Measurements from ENCODE around the gene TRAF6.
"Not testable (repeated sequence)": the region's sequence is repeated elsewhere in the genome, so short reads cannot be mapped to it uniquely, and the experiment has no call there.

The TRAF6 gene

GRCh38 chr11:36532941-36533601 is 23.0 kb upstream of the TRAF6 start:
- no peak overlapping the region for H3K4me3 ChIP-seq (ENCODE audit: low read length)
- DNase-seq (ENCODE audit: low read depth), result no peak
- no peak for TF ChIP-seq CTCF (conservative IDR thresholded peaks at IDR 0.05; ENCODE audit: low read depth, low read length)

GRCh38 chr11:36530840-36531239 is 20.8 kb upstream of the TRAF6 start:
- TF ChIP-seq CTCF (conservative IDR thresholded peaks at IDR 0.05; ENCODE audit: low read depth, low read length), result no peak

GRCh38 chr11:36513965-36514364 is 3.9 kb upstream of the TRAF6 start:
- DNase-seq (ENCODE audit: low read depth), result no peak
- H3K4me3 ChIP-seq (ENCODE audit: low read length), result no peak overlapping the region
- TF ChIP-seq CTCF (conservative IDR thresholded peaks at IDR 0.05; ENCODE audit: low read depth, low read length), result no peak

More at GRCh38 chr11:36530840-36531239, 20.8 kb upstream of the TRAF6 start:
- no peak for DNase-seq (ENCODE audit: low read depth)
- no peak overlapping the region for H3K4me3 ChIP-seq (ENCODE audit: low read length)

- DNase-seq (ENCODE audit: low read depth), result no peak
- TF ChIP-seq CTCF (conservative IDR thresholded peaks at IDR 0.05; ENCODE audit: low read depth, low read length), result no peak
- H3K4me3 ChIP-seq (ENCODE audit: low read length), result no peak overlapping the region
Measured at GRCh38 chr11:36512016-36512415, 1.9 kb upstream of the TRAF6 start.

- peak overlapping the region; percentile 95 for H3K4me3 ChIP-seq (ENCODE audit: low read length)
- not testable (repeated sequence) for DNase-seq (ENCODE audit: low read depth)
Measured at GRCh38 chr11:36511062-36511461, 990 bp upstream of the TRAF6 start.

GRCh38 chr11:36510594-36510942 is 496 bp upstream of the TRAF6 start:
- DNase-seq (ENCODE audit: low read depth), result no peak
- no peak for TF ChIP-seq CTCF (conservative IDR thresholded peaks at IDR 0.05; ENCODE audit: low read depth, low read length)
- H3K4me3 ChIP-seq (ENCODE audit: low read length), result peak overlapping the region; percentile 95

GRCh38 chr11:36509201-36509639 is 852 bp downstream of the TRAF6 start:
- DNase-seq (ENCODE audit: low read depth), result no peak
- H3K4me3 ChIP-seq (ENCODE audit: low read length), result peak overlapping the region; percentile 95
- TF ChIP-seq CTCF (conservative IDR thresholded peaks at IDR 0.05; ENCODE audit: low read depth, low read length), result no peak

All from retinal pigment epithelial cell (primary cell).